CD14-positive monocyte (primary cell): ENCODE measurements around the gene PHC3. TPM values are rescaled to one million over a fixed set of nuclear protein-coding genes. Genes with fewer than 3 reads are reported as not detected.
A peak's percentile ranks its signal among the peaks of the same experiment; 100 is the strongest.

ENCODE experiments used
- DNase-seq, 3 donors: peaks; one replicate each; pipeline ENCODE4 v3.0.0-alpha.2; 2011 to 2022
- H2AFZ ChIP-seq: 2 replicates; pipeline ENCODE4 v1.6.0; 2012; ENCODE audit warnings: mild to moderate bottlenecking, low read depth, low read length, inconsistent platforms; ENCODE audit not compliant: insufficient read depth, poor library complexity, severe bottlenecking
- H3K27ac ChIP-seq, 2 donors: 1 replicate in 1 of 2; 2 replicates in 1 of 2; pipeline ENCODE4 v1.5.1; 2012 to 2013; ENCODE audit warnings: low read length in 2 of 2, control low read depth in 1 of 2, inconsistent platforms in 1 of 2, low read depth in 1 of 2, mild to moderate bottlenecking in 1 of 2
- H3K27me3 ChIP-seq, 2 donors: one replicate each; pipeline versions ENCODE4 v1.6.0 to v1.6.1; 2011 to 2013; ENCODE audit warnings: low read length in 2 of 2; ENCODE audit not compliant: control insufficient read depth in 2 of 2, insufficient read depth in 2 of 2
- H3K36me3 ChIP-seq, 2 donors: replicated peaks in 1 of 2; 1 replicate in 1 of 2; 2 replicates in 1 of 2; pipeline versions ENCODE4 v1.5.1 to v1.6.1; 2012 to 2013; ENCODE audit warnings: low read length in 2 of 2, control low read depth in 1 of 2, inconsistent platforms in 1 of 2, mild to moderate bottlenecking in 1 of 2; ENCODE audit not compliant: insufficient read depth in 2 of 2, control insufficient read depth in 1 of 2
- H3K4me1 ChIP-seq, 2 donors: 1 replicate in 1 of 2; 2 replicates in 1 of 2; pipeline versions ENCODE4 v1.5.1 to v1.6.1; 2012 to 2013; ENCODE audit warnings: low read length in 2 of 2, control low read depth in 1 of 2, inconsistent platforms in 1 of 2, mild to moderate bottlenecking in 1 of 2, moderate library complexity in 1 of 2; ENCODE audit not compliant: insufficient read depth in 2 of 2, control insufficient read depth in 1 of 2
- H3K4me2 ChIP-seq: replicated peaks from 2 replicates; pipeline ENCODE3; 2012; ENCODE audit warnings: low read length, moderate library complexity, mild to moderate bottlenecking; ENCODE audit not compliant: poor library complexity, severe bottlenecking; ENCODE audit errors: extremely low read depth
- H3K4me3 ChIP-seq, 3 experiments: fragments of 200-600 bp in 1 of 3; sonication (generic) in 1 of 3; replicated peaks in 1 of 3; 1 replicate in 2 of 3; 2 replicates in 1 of 3; pipeline ENCODE4 v1.5.1; 2011 to 2013; ENCODE audit warnings: low read length in 3 of 3, mild to moderate bottlenecking in 3 of 3, control low read depth in 2 of 3, low read depth in 2 of 3, inconsistent platforms in 1 of 3, moderate library complexity in 1 of 3
- H3K79me2 ChIP-seq: 2 replicates; pipeline ENCODE4 v1.6.0; 2012; ENCODE audit warnings: mild to moderate bottlenecking, control low read depth, inconsistent platforms, low read length, moderate library complexity; ENCODE audit not compliant: insufficient read depth
- H3K9ac ChIP-seq: 2 replicates; pipeline ENCODE4 v1.6.0; 2017; ENCODE audit warnings: low read length, mild to moderate bottlenecking; ENCODE audit not compliant: insufficient read depth, poor library complexity, severe bottlenecking
- H3K9me3 ChIP-seq, 2 donors: replicated peaks in 1 of 2; 1 replicate in 1 of 2; 2 replicates in 1 of 2; pipeline versions ENCODE4 v1.5.1 to v1.6.1; 2012 to 2013; ENCODE audit warnings: low read length in 2 of 2, control low read depth in 1 of 2; ENCODE audit not compliant: control insufficient read depth in 1 of 2, insufficient read depth in 1 of 2
- H4K20me1 ChIP-seq: 2 replicates; pipeline ENCODE4 v1.6.0; 2012; ENCODE audit warnings: mild to moderate bottlenecking, low read length, control low read depth, moderate library complexity; ENCODE audit not compliant: insufficient read depth
- H3K27ac Mint-ChIP-seq, 7 donors: one replicate each; pipeline ENCODE4 v1.8.0; 2020; ENCODE audit warnings: mild to moderate bottlenecking in 7 of 7, mixed read lengths in 7 of 7, moderate library complexity in 6 of 7, inconsistent platforms in 2 of 7
- H3K27me3 Mint-ChIP-seq, 3 donors: one replicate each; pipeline ENCODE4 v1.8.0; 2021 to 2022; ENCODE audit warnings: low read depth in 3 of 3, mild to moderate bottlenecking in 3 of 3, mixed read lengths in 3 of 3, moderate library complexity in 3 of 3, inconsistent platforms in 1 of 3
- H3K36me3 Mint-ChIP-seq, 2 donors: one replicate each; pipeline ENCODE4 v1.8.0; 2020; ENCODE audit warnings: mixed read lengths in 2 of 2, inconsistent platforms in 1 of 2, mild to moderate bottlenecking in 1 of 2
- H3K4me1 Mint-ChIP-seq: one replicate; pipeline ENCODE4 v1.8.0; 2020; ENCODE audit warnings: mild to moderate bottlenecking, mixed read lengths
- H3K4me3 Mint-ChIP-seq, 2 donors: one replicate each; pipeline ENCODE4 v1.8.0; 2020; ENCODE audit warnings: mild to moderate bottlenecking in 2 of 2, mixed read lengths in 2 of 2, moderate library complexity in 1 of 2
- H3K9me3 Mint-ChIP-seq, 7 donors: one replicate each; pipeline ENCODE4 v1.8.0; 2020 to 2022; ENCODE audit warnings: mixed read lengths in 7 of 7, mild to moderate bottlenecking in 6 of 7, moderate library complexity in 6 of 7, inconsistent platforms in 2 of 7
- CTCF ChIP-seq: fragments of 200-600 bp; IDR thresholded peaks from one replicate; pipeline ENCODE4 v1.8.0; 2022; ENCODE audit warnings: antibody characterized with exemption, mild to moderate bottlenecking
- WGBS: methylation state at CpG from one replicate; pipeline ENCODE4 v1.1.5; 2013; ENCODE audit warnings: missing lambda C conversion rate; ENCODE audit not compliant: insufficient coverage; 5-methylcytosine and 5-hydroxymethylcytosine counted together
- intact Hi-C, 2 donors: fragments of 100-400 bp; cut with micrococcal nuclease; formaldehyde crosslinking; loops; one replicate each; pipeline versions ENCODE4 v1.15.0 to v1.15.1; 2023
- polyA plus RNA-seq, 3 donors: library from polyadenylated mRNA; depleted of rRNA in 1 of 3; unstranded in 2 of 3; stranded (reverse) in 1 of 3; fragments of 300-500 nt in 2 of 3; fragments of >200 nt in 1 of 3; fragmentation: Illumina TruSeq in 2 of 3; gene quantifications; 1 replicate in 2 of 3; 2 replicates in 1 of 3; pipeline ENCODE4 v1.2.3, GENCODE V29; 2012 to 2021

PHC3 gene
- polyA plus RNA-seq, 3 donors, result 7.5 to 26.1 (median 12.6) TPM

- peaks cover 87% of the 10 kb centered on the region for H4K20me1 ChIP-seq
- H3K9ac ChIP-seq, result no peak overlapping the region
- no peaks in the 10 kb centered on the region for H3K4me1 ChIP-seq
- intact Hi-C loops, result no loop called here
- WGBS, result no CpG with 5 or more reads among the region's 4 CpGs
- peak overlapping the region in 1 of 2 donors; percentile 20 for H3K27ac ChIP-seq
- Mint-ChIP-seq H3K4me3 (no peak overlapping the region), H3K9me3 (no peaks in the 10 kb centered on the region), H3K36me3 (peaks cover 38 to 62% of the 10 kb centered on the region in 2 donors), H3K27ac (peak overlapping the region in 1 of 7 donors; percentile 31), H3K27me3 (no peaks in the 10 kb centered on the region), H3K4me1 (peaks cover 5% of the 10 kb centered on the region)
- H3K79me2 ChIP-seq, result peaks cover 81% of the 10 kb centered on the region
- no peak overlapping the region for H3K4me2 ChIP-seq
- H3K9me3 ChIP-seq, result no peaks in the 10 kb centered on the region
- no peak overlapping the region for H2AFZ ChIP-seq
- no peak overlapping the region for H3K4me3 ChIP-seq
- no peak for TF ChIP-seq CTCF
- H3K27me3 ChIP-seq, result no peaks in the 10 kb centered on the region
- peaks cover 29 to 68% of the 10 kb centered on the region in 2 donors for H3K36me3 ChIP-seq
- DNase-seq, result no peak
Observed at GRCh38 chr3:170145278-170145677, 36.3 kb downstream of the PHC3 start.

GRCh38 chr3:170144437-170144843, 37.1 kb downstream of the PHC3 start:
- 100% methylated on average over 1 of the region's 3 CpGs for WGBS
- H3K9ac ChIP-seq, result no peak overlapping the region
- no peaks in the 10 kb centered on the region for H3K9me3 Mint-ChIP-seq
- peaks cover 86% of the 10 kb centered on the region for H4K20me1 ChIP-seq
- peak overlapping the region in 2 of 7 donors; percentile 63 to 81 for H3K27ac Mint-ChIP-seq
- TF ChIP-seq CTCF, result no peak
- no peak for DNase-seq
- peaks cover 33 to 54% of the 10 kb centered on the region in 2 donors for H3K36me3 Mint-ChIP-seq
- no peaks in the 10 kb centered on the region for H3K27me3 ChIP-seq
- H3K79me2 ChIP-seq, result peaks cover 78% of the 10 kb centered on the region
- no peak overlapping the region for H3K4me3 ChIP-seq
- H3K4me1 ChIP-seq, result no peaks in the 10 kb centered on the region
- intact Hi-C loops, result no loop called here
- H3K4me3 Mint-ChIP-seq, result no peak overlapping the region
- H3K27ac ChIP-seq, result peak overlapping the region in 1 of 2 donors; percentile 24
- H3K27me3 Mint-ChIP-seq, result no peaks in the 10 kb centered on the region
- no peak overlapping the region for H3K4me2 ChIP-seq
- H3K36me3 ChIP-seq, result peaks cover 26 to 62% of the 10 kb centered on the region in 2 donors
- H2AFZ ChIP-seq, result no peak overlapping the region
- H3K4me1 Mint-ChIP-seq, result peaks cover 5% of the 10 kb centered on the region
- H3K9me3 ChIP-seq, result no peaks in the 10 kb centered on the region
